Mammary epithelial cell (primary cell): Measurements from ENCODE around the gene MAML3.

ENCODE experiments used
- CTCF ChIP-seq, 2 donors: IDR thresholded peaks in 1 of 2; conservative IDR thresholded peaks in 1 of 2; 2 replicates each; pipeline ENCODE4 v1.5.1; 2011 to 2012; ENCODE audit warnings: inconsistent platforms in 2 of 2, low read length in 2 of 2, mild to moderate bottlenecking in 2 of 2, control low read depth in 1 of 2, low read depth in 1 of 2; ENCODE audit not compliant: insufficient read depth in 1 of 2; ENCODE audit errors: extremely low read depth in 1 of 2
- EZH2 ChIP-seq: IDR thresholded peaks from 2 replicates; pipeline ENCODE4 v1.6.1; 2012; ENCODE audit warnings: low read length, inconsistent platforms, borderline replicate concordance

- TF ChIP-seq CTCF (conservative IDR thresholded peaks at IDR 0.05 in 1 of 2, IDR thresholded peaks at IDR 0.05 in 1 of 2; ENCODE audit: extremely low read depth in 1 of 2, insufficient read depth in 1 of 2, low read depth in 1 of 2, low read length in 2 of 2) (no peak), EZH2 (no peak)
These were observed 175.3 kb downstream of the MAML3 start for GRCh38 chr4:139978692-139979091.
